ENCODE data around the gene STX1A. TPM values are rescaled to one million over a fixed set of nuclear protein-coding genes. Genes with fewer than 3 reads are reported as not detected.
"Not testable (repeated sequence)": the region's sequence is repeated elsewhere in the genome, so short reads cannot be mapped to it uniquely, and the experiment has no call there.

Gene STX1A
- total RNA-seq, 2 experiments from 2014 or later = 16.6 to 16.8 TPM

GRCh38 chr7:73734619-73735527 is 15.4 kb upstream of the STX1A start:
- DNase-seq (peak; percentile 90), ATAC-seq (peak; percentile 62)
- no peaks in the 10 kb centered on the region for H3K27me3 Mint-ChIP-seq
- CTCF ChIA-PET = interaction anchor here (0.6 to 4.9 kb wide), 17 partner anchors 10 to 266 kb away, joined by 3 to 56 read pairs (median 3); partner anchors contain the start of gene TBL2
- peak overlapping the region; percentile 41 for H3K27ac Mint-ChIP-seq
- peaks cover 19% of the 10 kb centered on the region for H3K4me1 Mint-ChIP-seq
- POLR2A ChIA-PET = interaction anchor here (0.6 kb wide), 3 partner anchors 9 to 212 kb away, joined by 3 read pairs; no protein-coding TSS in a partner anchor
- intact Hi-C loops (cut with DNase I, micrococcal nuclease) = loop anchor here (1.0 to 10.0 kb wide), 12 partner anchors 16 to 908 kb away; partner anchors contain the start of genes BCL7B (in 1 of the 2), EIF4H (in 1 of the 2), MLXIPL (in 1 of the 2) and STX1A (in 1 of the 2)
- H3K4me3 Mint-ChIP-seq = no peak overlapping the region
- no peaks in the 10 kb centered on the region for H3K9me3 Mint-ChIP-seq (ENCODE audit: low read depth)
- H3K36me3 Mint-ChIP-seq (ENCODE audit: low read depth) = peaks cover 6% of the 10 kb centered on the region

- intact Hi-C loops (cut with DNase I, micrococcal nuclease) = loop anchor here in 1 of 2 experiments (10.0 kb wide), 1 partner anchor 442 kb away; the partner anchor contains the start of gene EIF4H
- CTCF ChIA-PET = interaction anchor here (0.6 to 4.9 kb wide), 4 partner anchors 13 to 127 kb away, joined by 3 to 56 read pairs (median 4); no protein-coding TSS in a partner anchor
- Mint-ChIP-seq H3K9me3 (ENCODE audit: low read depth) (no peaks in the 10 kb centered on the region), H3K36me3 (ENCODE audit: low read depth) (peaks cover 6% of the 10 kb centered on the region), H3K27ac (no peak overlapping the region), H3K4me1 (peaks cover 10% of the 10 kb centered on the region), H3K27me3 (peaks cover 6% of the 10 kb centered on the region), H3K4me3 (no peak overlapping the region)
- DNase-seq (no peak), ATAC-seq (no peak)
- POLR2A ChIA-PET = no interaction called here
These were observed 12.9 kb upstream of the STX1A start for GRCh38 chr7:73732397-73732796.

- ChIA-PET POLR2A (no interaction called here), CTCF (interaction anchor here (0.6 kb wide), 1 partner anchor 71 kb away, joined by 4 read pairs; no protein-coding TSS in a partner anchor)
- peaks cover 6% of the 10 kb centered on the region for H3K27me3 Mint-ChIP-seq
These were observed 11.0 kb upstream of the STX1A start for GRCh38 chr7:73730485-73730884.

GRCh38 chr7:73728551-73728950 is 9.1 kb upstream of the STX1A start:
- POLR2A ChIA-PET = no interaction called here
- intact Hi-C loops (cut with DNase I, micrococcal nuclease) = loop anchor here in 1 of 2 experiments (5.0 kb wide), 2 partner anchors 81 to 801 kb away; partner anchors contain the start of gene POM121
- CTCF ChIA-PET = interaction anchor here (0.5 to 2.2 kb wide), 7 partner anchors 11 to 146 kb away, joined by 3 to 13 read pairs (median 3); no protein-coding TSS in a partner anchor

More at GRCh38 chr7:73730485-73730884, 11.0 kb upstream of the STX1A start:
- Mint-ChIP-seq H3K4me1 (peaks cover 7% of the 10 kb centered on the region), H3K27ac (no peak overlapping the region), H3K9me3 (ENCODE audit: low read depth) (no peaks in the 10 kb centered on the region), H3K4me3 (no peak overlapping the region), H3K36me3 (ENCODE audit: low read depth) (no peaks in the 10 kb centered on the region)
- DNase-seq (no peak), ATAC-seq (no peak)
- intact Hi-C loops (cut with DNase I, micrococcal nuclease) = loop anchor here in 1 of 2 experiments (10.0 kb wide), 1 partner anchor 444 kb away; the partner anchor contains the start of gene EIF4H

GRCh38 chr7:73727952-73728351 is 8.5 kb upstream of the STX1A start:
- no peak for ATAC-seq

More at GRCh38 chr7:73728551-73728950, 9.1 kb upstream of the STX1A start:
- no peak overlapping the region for H3K27ac Mint-ChIP-seq
- ATAC-seq (no peak), DNase-seq (no peak)
- H3K4me1 Mint-ChIP-seq = no peaks in the 10 kb centered on the region
- peaks cover 6% of the 10 kb centered on the region for H3K27me3 Mint-ChIP-seq
- H3K36me3 Mint-ChIP-seq (ENCODE audit: low read depth) = no peaks in the 10 kb centered on the region
- no peak overlapping the region for H3K4me3 Mint-ChIP-seq
- no peaks in the 10 kb centered on the region for H3K9me3 Mint-ChIP-seq (ENCODE audit: low read depth)

GRCh38 chr7:73726083-73726466 is 6.6 kb upstream of the STX1A start:
- H3K4me3 Mint-ChIP-seq = no peak overlapping the region
- intact Hi-C loops (cut with DNase I, micrococcal nuclease) = loop anchor here in 1 of 2 experiments (5.0 kb wide), 2 partner anchors 79 to 799 kb away; partner anchors contain the start of gene POM121

More at GRCh38 chr7:73727952-73728351, 8.5 kb upstream of the STX1A start:
- Mint-ChIP-seq H3K4me1 (no peaks in the 10 kb centered on the region), H3K27me3 (peaks cover 6% of the 10 kb centered on the region), H3K36me3 (ENCODE audit: low read depth) (no peaks in the 10 kb centered on the region), H3K4me3 (no peak overlapping the region), H3K9me3 (ENCODE audit: low read depth) (no peaks in the 10 kb centered on the region), H3K27ac (no peak overlapping the region)
- CTCF ChIA-PET = interaction anchor here (1.2 to 2.2 kb wide), 3 partner anchors 21 to 121 kb away, joined by 3 to 13 read pairs (median 3); no protein-coding TSS in a partner anchor
- intact Hi-C loops (cut with DNase I, micrococcal nuclease) = loop anchor here in 1 of 2 experiments (5.0 kb wide), 2 partner anchors 81 to 801 kb away; partner anchors contain the start of gene POM121
- POLR2A ChIA-PET = no interaction called here
- DNase-seq = no peak

GRCh38 chr7:73723813-73724212 is 4.3 kb upstream of the STX1A start:
- DNase-seq (no peak), ATAC-seq (no peak)
- H3K4me3 Mint-ChIP-seq = no peak overlapping the region
- peaks cover 2% of the 10 kb centered on the region for H3K4me1 Mint-ChIP-seq
- POLR2A ChIA-PET = no interaction called here
- no peak overlapping the region for H3K27ac Mint-ChIP-seq
- no peaks in the 10 kb centered on the region for H3K9me3 Mint-ChIP-seq (ENCODE audit: low read depth)
- no peaks in the 10 kb centered on the region for H3K36me3 Mint-ChIP-seq (ENCODE audit: low read depth)
- H3K27me3 Mint-ChIP-seq = peaks cover 10% of the 10 kb centered on the region
- intact Hi-C loops (cut with DNase I, micrococcal nuclease) = no loop called here
- CTCF ChIA-PET = interaction anchor here (0.6 to 3.5 kb wide), 7 partner anchors 8 to 145 kb away, joined by 3 to 30 read pairs (median 3); partner anchors contain the start of gene TBL2

More at GRCh38 chr7:73726083-73726466, 6.6 kb upstream of the STX1A start:
- DNase-seq (no peak), ATAC-seq (peak; percentile 27)
- H3K4me1 Mint-ChIP-seq = no peaks in the 10 kb centered on the region
- no peaks in the 10 kb centered on the region for H3K36me3 Mint-ChIP-seq (ENCODE audit: low read depth)
- H3K27ac Mint-ChIP-seq = no peak overlapping the region
- peaks cover 7% of the 10 kb centered on the region for H3K27me3 Mint-ChIP-seq
- CTCF ChIA-PET = interaction anchor here (0.7 to 3.5 kb wide), 13 partner anchors 11 to 138 kb away, joined by 3 to 30 read pairs (median 3); no protein-coding TSS in a partner anchor
- no peaks in the 10 kb centered on the region for H3K9me3 Mint-ChIP-seq (ENCODE audit: low read depth)
- POLR2A ChIA-PET = interaction anchor here (0.6 kb wide), 1 partner anchor 9 kb away, joined by 3 read pairs; no protein-coding TSS in a partner anchor

GRCh38 chr7:73722785-73723184 is 3.3 kb upstream of the STX1A start:
- Mint-ChIP-seq H3K36me3 (ENCODE audit: low read depth) (no peaks in the 10 kb centered on the region), H3K4me1 (peaks cover 10% of the 10 kb centered on the region), H3K9me3 (ENCODE audit: low read depth) (no peaks in the 10 kb centered on the region), H3K27ac (no peak overlapping the region), H3K27me3 (peaks cover 4% of the 10 kb centered on the region), H3K4me3 (no peak overlapping the region)
- intact Hi-C loops (cut with DNase I, micrococcal nuclease) = no loop called here
- CTCF ChIA-PET = interaction anchor here (0.7 kb wide), 2 partner anchors 12 to 17 kb away, joined by 3 read pairs; no protein-coding TSS in a partner anchor
- ATAC-seq (no peak), DNase-seq (no peak)
- POLR2A ChIA-PET = no interaction called here

- H3K27me3 Mint-ChIP-seq; DNase-seq; intact Hi-C loops (cut with DNase I, micrococcal nuclease); H3K4me3 Mint-ChIP-seq; H3K36me3 Mint-ChIP-seq (ENCODE audit: low read depth); H3K9me3 Mint-ChIP-seq (ENCODE audit: low read depth); POLR2A ChIA-PET; H3K27ac Mint-ChIP-seq; ATAC-seq: not testable (repeated sequence)
- peaks cover 16% of the 10 kb centered on the region for H3K4me1 Mint-ChIP-seq
- CTCF ChIA-PET = interaction anchor here (1.0 kb wide), 1 partner anchor 115 kb away, joined by 4 read pairs; no protein-coding TSS in a partner anchor
These were observed 2.7 kb upstream of the STX1A start for GRCh38 chr7:73722182-73722581.

- H3K36me3 Mint-ChIP-seq (ENCODE audit: low read depth) = peaks cover 3% of the 10 kb centered on the region
- ChIA-PET POLR2A (no interaction called here), CTCF (interaction anchor here (1.0 kb wide), 1 partner anchor 114 kb away, joined by 4 read pairs; no protein-coding TSS in a partner anchor)
- no peak overlapping the region for H3K4me3 Mint-ChIP-seq
- DNase-seq (no peak), ATAC-seq (no peak)
- no peak overlapping the region for H3K27ac Mint-ChIP-seq
- intact Hi-C loops (cut with DNase I, micrococcal nuclease) = no loop called here
- H3K27me3 Mint-ChIP-seq = peaks cover 4% of the 10 kb centered on the region
- peaks cover 21% of the 10 kb centered on the region for H3K4me1 Mint-ChIP-seq
- H3K9me3 Mint-ChIP-seq (ENCODE audit: low read depth) = no peaks in the 10 kb centered on the region
These were observed 1.9 kb upstream of the STX1A start for GRCh38 chr7:73721377-73721817.

GRCh38 chr7:73720443-73720842 is 974 bp upstream of the STX1A start:
- H3K27me3 Mint-ChIP-seq; intact Hi-C loops (cut with DNase I, micrococcal nuclease); H3K36me3 Mint-ChIP-seq (ENCODE audit: low read depth); ATAC-seq; H3K27ac Mint-ChIP-seq; DNase-seq; H3K9me3 Mint-ChIP-seq (ENCODE audit: low read depth): not testable (repeated sequence)
- ChIA-PET CTCF (interaction anchor here (0.9 to 1.4 kb wide), 4 partner anchors 20 to 135 kb away, joined by 3 to 4 read pairs (median 4); no protein-coding TSS in a partner anchor), POLR2A (interaction anchor here (1.2 kb wide), 1 partner anchor 18 kb away, joined by 3 read pairs; the partner anchor contains the start of gene ABHD11)
- H3K4me1 Mint-ChIP-seq = peaks cover 30% of the 10 kb centered on the region
- H3K4me3 Mint-ChIP-seq = peak overlapping the region; percentile 47
